NB4 (cell line): ENCODE results near the gene GGACT.

Experiments used
- POLR2A ChIP-seq: IDR thresholded peaks from 2 replicates; pipeline ENCODE4 v1.6.1; 2011; ENCODE audit warnings: mild to moderate bottlenecking; ENCODE audit not compliant: insufficient read length; ENCODE audit errors: extremely low read depth
- TF ChIP-seq, protein P1 (sequence below): IDR thresholded peaks from one replicate; pipeline ENCODE4 v1.5.1; 2012; ENCODE audit warnings: low read depth, low read length
- TF ChIP-seq, protein P2 (sequence below): IDR thresholded peaks from 2 replicates; pipeline ENCODE4 v1.6.1; 2011; ENCODE audit warnings: low read depth, low read length

DNA sequence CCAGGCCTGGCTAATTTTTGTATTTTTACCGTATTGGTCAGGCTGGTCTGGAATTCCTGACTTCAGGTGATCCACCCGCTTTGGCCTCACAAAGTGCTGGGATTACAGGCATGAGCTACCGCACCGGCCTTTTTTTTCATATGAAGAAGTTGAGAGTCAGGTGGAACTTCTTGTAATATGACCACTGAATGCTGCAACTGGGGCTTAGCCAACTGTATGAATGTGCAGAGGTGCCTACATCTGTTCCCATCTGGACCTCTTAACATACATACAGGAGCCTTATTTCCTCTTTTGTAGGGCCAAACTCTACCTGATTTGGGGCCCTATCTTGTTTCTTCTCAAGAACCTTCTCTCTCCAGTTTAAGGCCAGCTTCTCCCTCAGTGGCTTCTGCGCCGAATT lies 11.9 kb upstream of the GGACT start:
- TF ChIP-seq, protein P1, sequence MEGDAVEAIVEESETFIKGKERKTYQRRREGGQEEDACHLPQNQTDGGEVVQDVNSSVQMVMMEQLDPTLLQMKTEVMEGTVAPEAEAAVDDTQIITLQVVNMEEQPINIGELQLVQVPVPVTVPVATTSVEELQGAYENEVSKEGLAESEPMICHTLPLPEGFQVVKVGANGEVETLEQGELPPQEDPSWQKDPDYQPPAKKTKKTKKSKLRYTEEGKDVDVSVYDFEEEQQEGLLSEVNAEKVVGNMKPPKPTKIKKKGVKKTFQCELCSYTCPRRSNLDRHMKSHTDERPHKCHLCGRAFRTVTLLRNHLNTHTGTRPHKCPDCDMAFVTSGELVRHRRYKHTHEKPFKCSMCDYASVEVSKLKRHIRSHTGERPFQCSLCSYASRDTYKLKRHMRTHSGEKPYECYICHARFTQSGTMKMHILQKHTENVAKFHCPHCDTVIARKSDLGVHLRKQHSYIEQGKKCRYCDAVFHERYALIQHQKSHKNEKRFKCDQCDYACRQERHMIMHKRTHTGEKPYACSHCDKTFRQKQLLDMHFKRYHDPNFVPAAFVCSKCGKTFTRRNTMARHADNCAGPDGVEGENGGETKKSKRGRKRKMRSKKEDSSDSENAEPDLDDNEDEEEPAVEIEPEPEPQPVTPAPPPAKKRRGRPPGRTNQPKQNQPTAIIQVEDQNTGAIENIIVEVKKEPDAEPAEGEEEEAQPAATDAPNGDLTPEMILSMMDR = no peak
- no peak for TF ChIP-seq POLR2A
- TF ChIP-seq, protein P2, sequence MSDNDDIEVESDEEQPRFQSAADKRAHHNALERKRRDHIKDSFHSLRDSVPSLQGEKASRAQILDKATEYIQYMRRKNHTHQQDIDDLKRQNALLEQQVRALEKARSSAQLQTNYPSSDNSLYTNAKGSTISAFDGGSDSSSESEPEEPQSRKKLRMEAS = no peak
